Fibroblast of upper back skin (primary cell): ENCODE results near the gene TAC4.

Experiments
- DNase-seq: peaks from one replicate; pipeline ENCODE4 v3.0.0-alpha.2; 2013

The TAC4 gene

GRCh38 chr17:49848019-49848473, at the start of gene TAC4:
TSS of gene TAC4 (minus strand) at chr17:49848069. CDS start at chr17:49848017, 52 bp downstream.
- no peak for DNase-seq

GRCh38 chr17:49896860-49897259, 49.0 kb upstream of the TAC4 start:
- no peak for DNase-seq

- DNase-seq, result no peak
Observed at GRCh38 chr17:49896222-49896621, 48.4 kb upstream of the TAC4 start.

GRCh38 chr17:49895812-49896211, 47.9 kb upstream of the TAC4 start:
- DNase-seq, result no peak

- DNase-seq, result no peak
Observed at GRCh38 chr17:49894761-49895160, 46.9 kb upstream of the TAC4 start.

- DNase-seq, result no peak
Observed at GRCh38 chr17:49891694-49892389, 44.0 kb upstream of the TAC4 start.

- DNase-seq, result no peak
Observed at GRCh38 chr17:49891271-49891670, 43.4 kb upstream of the TAC4 start.

GRCh38 chr17:49890852-49891251, 43.0 kb upstream of the TAC4 start:
- no peak for DNase-seq

GRCh38 chr17:49890077-49890821, 42.4 kb upstream of the TAC4 start:
- DNase-seq, result no peak

- no peak for DNase-seq
Observed at GRCh38 chr17:49889500-49889899, 41.6 kb upstream of the TAC4 start.

- no peak for DNase-seq
Observed at GRCh38 chr17:49887744-49888360, 40.0 kb upstream of the TAC4 start.

- DNase-seq, result peak; percentile 33
Observed at GRCh38 chr17:49887086-49887743, 39.3 kb upstream of the TAC4 start.

GRCh38 chr17:49886036-49886435, 38.2 kb upstream of the TAC4 start:
- no peak for DNase-seq

GRCh38 chr17:49882434-49882833, 34.6 kb upstream of the TAC4 start:
- DNase-seq, result no peak

- DNase-seq, result no peak
Observed at GRCh38 chr17:49881054-49881402, 33.2 kb upstream of the TAC4 start.

- peak; percentile 45 for DNase-seq
Observed at GRCh38 chr17:49880291-49881053, 32.6 kb upstream of the TAC4 start.

- DNase-seq, result no peak
Observed at GRCh38 chr17:49878931-49879904, 31.3 kb upstream of the TAC4 start.

GRCh38 chr17:49875685-49876084, 27.8 kb upstream of the TAC4 start:
- no peak for DNase-seq

- no peak for DNase-seq
Observed at GRCh38 chr17:49874911-49875310, 27.0 kb upstream of the TAC4 start.

- no peak for DNase-seq
Observed at GRCh38 chr17:49873926-49874325, 26.1 kb upstream of the TAC4 start.

- no peak for DNase-seq
Observed at GRCh38 chr17:49873466-49873865, 25.6 kb upstream of the TAC4 start.
